Tibial artery (tissue), 4 donors: ENCODE data around the gene ASPRV1.

Experiments
- DNase-seq, 2 donors: peaks; one replicate each; pipeline ENCODE4 v3.0.0-alpha.2; 2019
- H3K27ac ChIP-seq, 2 donors: fragments of 200-600 bp; sonication (generic) in 1 of 2; 1 replicate in 1 of 2; 2 replicates in 1 of 2; pipeline ENCODE4 v1.5.1; 2018 to 2019; ENCODE audit warnings: mild to moderate bottlenecking in 1 of 2
- H3K27me3 ChIP-seq, 2 donors: fragments of 200-600 bp; sonication (generic) in 1 of 2; one replicate each; pipeline versions ENCODE4 v1.5.1 to v1.6.0; 2016 to 2019
- H3K36me3 ChIP-seq, 3 donors: fragments of 200-600 bp; sonication (generic) in 2 of 3; one replicate each; pipeline ENCODE4 v1.5.1; 2016 to 2019; ENCODE audit warnings: mild to moderate bottlenecking in 2 of 3
- H3K4me1 ChIP-seq, 4 donors: fragments of 200-600 bp; sonication (generic) in 2 of 4; 1 replicate in 3 of 4; 2 replicates in 1 of 4; pipeline ENCODE4 v1.5.1; 2016 to 2019
- H3K4me3 ChIP-seq, 2 donors: fragments of 200-600 bp; sonication (generic) in 1 of 2; 1 replicate in 1 of 2; 2 replicates in 1 of 2; pipeline ENCODE4 v1.5.1; 2018 to 2019; ENCODE audit warnings: mild to moderate bottlenecking in 2 of 2
- H3K9me3 ChIP-seq, 3 donors: fragments of 200-600 bp; sonication (generic) in 1 of 3; one replicate each; pipeline ENCODE4 v1.5.1; 2016 to 2019
- CTCF ChIP-seq, 2 experiments: fragments of 200-600 bp in 1 of 2; fragments of 450-650 bp in 1 of 2; IDR thresholded peaks; one replicate each; pipeline ENCODE4 v1.5.1; 2017 to 2019; ENCODE audit warnings: antibody characterized with exemption in 2 of 2, mild to moderate bottlenecking in 1 of 2, moderate library complexity in 1 of 2
- intact Hi-C: fragments of 100-400 bp; cut with DNase I; formaldehyde crosslinking; loops from one replicate; pipeline ENCODE4 v1.15.0; 2023; ENCODE audit warnings: low total_unique reads

The ASPRV1 gene

GRCh38 chr2:69911985-69912563 is 49.4 kb downstream of the ASPRV1 start:
- H3K27ac ChIP-seq, result peak overlapping the region; percentile 42 to 88
- no peaks in the 10 kb centered on the region for H3K27me3 ChIP-seq
- DNase-seq, result no peak
- peaks cover 0 to 21% (median 13%) of the 10 kb centered on the region in 4 donors for H3K4me1 ChIP-seq
- TF ChIP-seq CTCF (IDR thresholded peaks at IDR 0.05), result peak; percentile 64 to 68
- H3K4me3 ChIP-seq, result no peak overlapping the region
- peaks cover 22 to 41% (median 31%) of the 10 kb centered on the region in 3 donors for H3K36me3 ChIP-seq
- no peaks in the 10 kb centered on the region for H3K9me3 ChIP-seq
- intact Hi-C loops, result loop anchor here (5.0 to 10.0 kb wide), 2 partner anchors 333 to 390 kb away; partner anchors contain the start of genes FAM136A and TIA1
